DND-41 (cell line): ENCODE results near the gene CEP164.

Experiments
- ATAC-seq: fragments of 200-7000 bp; cut with Tn5 transposase; 3 replicates; pipeline ENCODE4 v1.9.1; 2021; ENCODE audit warnings: low read depth; ENCODE audit not compliant: insufficient read depth
- DNase-seq: peaks from one replicate; pipeline ENCODE4 v3.0.0-alpha.2; 2020
- H2AFZ ChIP-seq: 2 replicates; pipeline ENCODE4 v1.6.0; 2012; ENCODE audit warnings: low read depth, low read length
- H3K27ac ChIP-seq: 2 replicates; pipeline ENCODE4 v1.5.1; 2012; ENCODE audit warnings: low read length, inconsistent platforms
- H3K27me3 ChIP-seq: fragments of 200-600 bp; sonication (generic); 2 replicates; pipeline ENCODE4 v1.6.0; 2012; ENCODE audit warnings: low read length, mild to moderate bottlenecking, inconsistent platforms; ENCODE audit not compliant: insufficient read depth, poor library complexity
- H3K36me3 ChIP-seq: 2 replicates; pipeline ENCODE4 v1.5.1; 2012; ENCODE audit warnings: low read length, inconsistent platforms; ENCODE audit not compliant: insufficient read depth
- H3K4me1 ChIP-seq: 2 replicates; pipeline ENCODE4 v1.5.1; 2012; ENCODE audit warnings: mild to moderate bottlenecking, low read length; ENCODE audit not compliant: insufficient read depth
- H3K4me2 ChIP-seq: 2 replicates; pipeline ENCODE4 v1.6.0; 2012; ENCODE audit warnings: mild to moderate bottlenecking, moderate library complexity, low read length, inconsistent platforms; ENCODE audit not compliant: insufficient read depth
- H3K4me3 ChIP-seq, 2 experiments: fragments of 200-600 bp in 1 of 2; shearing (Covaris generic) in 1 of 2; 2 replicates each; pipeline ENCODE4 v1.5.1; 2012 to 2016; ENCODE audit warnings: inconsistent platforms in 2 of 2, low read length in 2 of 2, mild to moderate bottlenecking in 2 of 2, low read depth in 1 of 2, moderate library complexity in 1 of 2
- H3K79me2 ChIP-seq: 2 replicates; pipeline ENCODE4 v1.6.0; 2012; ENCODE audit warnings: low read length, inconsistent platforms; ENCODE audit not compliant: insufficient read depth
- H3K9ac ChIP-seq: 2 replicates; pipeline ENCODE4 v1.6.0; 2012; ENCODE audit warnings: low read depth, mild to moderate bottlenecking, inconsistent platforms, low read length, moderate library complexity
- H3K9me3 ChIP-seq: 2 replicates; pipeline ENCODE4 v1.5.1; 2012; ENCODE audit warnings: low read length, moderate library complexity, mild to moderate bottlenecking, inconsistent platforms; ENCODE audit not compliant: insufficient read depth, severe bottlenecking
- H4K20me1 ChIP-seq: 2 replicates; pipeline ENCODE4 v1.6.0; 2012; ENCODE audit warnings: low read length; ENCODE audit not compliant: insufficient read depth
- EZH2 ChIP-seq: IDR thresholded peaks from 3 replicates; pipeline ENCODE4 v1.6.1; 2012; ENCODE audit warnings: borderline replicate concordance, low read depth, mild to moderate bottlenecking, moderate library complexity, low read length, inconsistent platforms; ENCODE audit not compliant: severe bottlenecking
- TF ChIP-seq, protein P1 (sequence below): IDR thresholded peaks from 2 replicates; pipeline ENCODE4 v1.5.1; 2012; ENCODE audit warnings: borderline replicate concordance, low read length, moderate library complexity, mild to moderate bottlenecking; ENCODE audit not compliant: poor library complexity, severe bottlenecking; ENCODE audit errors: extremely low read depth

The CEP164 gene

DNA sequence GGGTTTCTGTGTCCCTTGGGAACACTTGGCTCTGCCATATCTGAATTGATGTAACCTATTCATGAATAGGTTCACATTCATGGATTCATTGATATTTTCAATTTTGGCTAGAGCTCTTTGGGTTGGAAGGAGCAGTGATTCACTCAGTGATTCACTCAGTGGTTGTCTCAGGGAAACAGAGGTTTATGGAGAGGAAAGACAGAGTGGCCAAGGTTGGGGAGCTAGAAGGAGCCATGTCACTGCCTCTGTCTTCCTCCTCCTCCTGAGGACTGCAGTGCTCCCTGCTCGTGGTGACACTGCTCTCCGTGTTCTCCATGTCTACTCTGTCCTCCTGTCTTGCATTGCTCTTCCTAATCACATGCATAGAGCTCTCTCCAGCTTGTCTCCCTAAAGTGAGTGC lies 17.4 kb downstream of the CEP164 start:
- peaks cover 18% of the 10 kb centered on the region for H3K36me3 ChIP-seq
- no peak for DNase-seq
- H3K4me1 ChIP-seq: no peaks in the 10 kb centered on the region

DNA sequence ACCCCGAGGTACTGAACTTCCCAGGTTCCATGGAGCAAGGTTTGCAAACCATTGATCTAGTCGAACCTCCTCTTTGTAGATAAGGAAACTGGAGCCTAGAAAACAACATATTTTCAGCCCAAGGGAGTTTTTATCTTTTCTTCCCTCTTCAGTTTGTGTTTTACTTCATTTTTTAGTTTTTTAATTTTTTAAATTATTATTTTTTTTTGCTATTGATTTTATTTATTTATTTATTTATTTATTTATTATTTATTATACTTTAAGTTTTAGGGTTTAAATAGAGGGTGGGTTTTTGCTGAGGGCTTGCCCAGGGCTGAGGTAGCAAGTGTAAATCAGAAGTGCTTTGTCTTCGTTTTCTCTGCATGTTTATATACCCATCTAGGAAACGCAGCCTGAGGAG lies 26.9 kb downstream of the CEP164 start:
- DNase-seq (no peak), ATAC-seq (no peak)
- H4K20me1 ChIP-seq: no peaks in the 10 kb centered on the region
- H3K9me3 ChIP-seq: no peaks in the 10 kb centered on the region
- no peaks in the 10 kb centered on the region for H3K79me2 ChIP-seq
- no peaks in the 10 kb centered on the region for H3K4me1 ChIP-seq
- TF ChIP-seq EZH2: no peak
- TF ChIP-seq, protein P1, sequence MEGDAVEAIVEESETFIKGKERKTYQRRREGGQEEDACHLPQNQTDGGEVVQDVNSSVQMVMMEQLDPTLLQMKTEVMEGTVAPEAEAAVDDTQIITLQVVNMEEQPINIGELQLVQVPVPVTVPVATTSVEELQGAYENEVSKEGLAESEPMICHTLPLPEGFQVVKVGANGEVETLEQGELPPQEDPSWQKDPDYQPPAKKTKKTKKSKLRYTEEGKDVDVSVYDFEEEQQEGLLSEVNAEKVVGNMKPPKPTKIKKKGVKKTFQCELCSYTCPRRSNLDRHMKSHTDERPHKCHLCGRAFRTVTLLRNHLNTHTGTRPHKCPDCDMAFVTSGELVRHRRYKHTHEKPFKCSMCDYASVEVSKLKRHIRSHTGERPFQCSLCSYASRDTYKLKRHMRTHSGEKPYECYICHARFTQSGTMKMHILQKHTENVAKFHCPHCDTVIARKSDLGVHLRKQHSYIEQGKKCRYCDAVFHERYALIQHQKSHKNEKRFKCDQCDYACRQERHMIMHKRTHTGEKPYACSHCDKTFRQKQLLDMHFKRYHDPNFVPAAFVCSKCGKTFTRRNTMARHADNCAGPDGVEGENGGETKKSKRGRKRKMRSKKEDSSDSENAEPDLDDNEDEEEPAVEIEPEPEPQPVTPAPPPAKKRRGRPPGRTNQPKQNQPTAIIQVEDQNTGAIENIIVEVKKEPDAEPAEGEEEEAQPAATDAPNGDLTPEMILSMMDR: no peak
- H3K9ac ChIP-seq: no peak overlapping the region
- no peak overlapping the region for H3K4me2 ChIP-seq
- peaks cover 21% of the 10 kb centered on the region for H3K36me3 ChIP-seq
- H3K4me3 ChIP-seq: no peak overlapping the region
- no peaks in the 10 kb centered on the region for H3K27me3 ChIP-seq
- no peak overlapping the region for H3K27ac ChIP-seq
- H2AFZ ChIP-seq: no peak overlapping the region

More for the DNA sequence above, 17.4 kb downstream of the CEP164 start:
- no peak overlapping the region for H3K9ac ChIP-seq
- ATAC-seq: no peak
- H3K9me3 ChIP-seq: no peaks in the 10 kb centered on the region
- no peaks in the 10 kb centered on the region; the same call in 1 of the 2 replicates for H4K20me1 ChIP-seq
- H3K4me2 ChIP-seq: no peak overlapping the region
- TF ChIP-seq, protein P1: no peak
- no peak for TF ChIP-seq EZH2
- no peak overlapping the region for H3K4me3 ChIP-seq
- H3K27me3 ChIP-seq: no peaks in the 10 kb centered on the region
- H3K27ac ChIP-seq: no peak overlapping the region
- no peaks in the 10 kb centered on the region for H3K79me2 ChIP-seq
- no peak overlapping the region for H2AFZ ChIP-seq

DNA sequence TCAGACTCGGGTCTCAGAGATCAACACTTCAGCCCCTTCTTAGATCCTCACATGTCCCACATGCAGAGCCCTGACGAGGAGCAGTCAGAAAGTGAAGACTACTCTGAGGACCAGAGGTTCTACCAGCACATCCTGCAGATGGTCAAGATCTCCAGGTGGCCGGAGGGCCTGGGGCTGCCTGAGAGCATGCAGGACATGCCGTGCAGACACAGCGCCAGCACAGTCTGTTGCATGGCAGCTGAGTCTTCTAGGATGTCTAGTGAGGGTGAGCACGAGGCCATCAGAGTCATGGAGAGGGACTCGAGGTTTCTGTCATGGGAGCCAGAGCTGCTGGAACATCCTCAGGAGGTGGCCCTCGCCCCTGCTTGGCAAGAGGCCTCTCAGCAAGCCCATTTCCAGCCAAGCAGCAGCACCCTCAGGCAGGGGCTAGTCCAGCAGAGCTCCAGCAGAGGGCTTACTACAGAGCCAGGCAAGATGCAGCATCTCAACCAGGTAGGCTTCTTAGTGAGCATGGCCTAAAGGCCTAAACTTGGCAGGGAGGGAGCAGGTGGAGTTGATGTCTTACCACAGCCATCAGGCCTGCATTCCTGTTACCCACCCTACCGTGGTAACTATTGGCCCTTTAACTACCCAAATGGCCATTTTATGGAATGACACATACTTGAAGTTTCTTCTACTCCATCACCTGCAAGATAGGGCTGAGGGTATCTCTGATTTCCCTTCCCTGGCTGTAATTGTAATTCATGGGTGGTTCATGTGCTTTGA lies 28.7 kb downstream of the CEP164 start:
- no peak for DNase-seq
- Histone ChIP-seq H3K9me3 (no peaks in the 10 kb centered on the region), H3K27ac (no peak overlapping the region), H3K27me3 (no peaks in the 10 kb centered on the region), H3K36me3 (peaks cover 24% of the 10 kb centered on the region), H2AFZ (no peak overlapping the region), H3K9ac (no peak overlapping the region), H3K79me2 (no peaks in the 10 kb centered on the region), H3K4me3 (no peak overlapping the region), H3K4me2 (no peak overlapping the region), H4K20me1 (no peaks in the 10 kb centered on the region), H3K4me1 (no peaks in the 10 kb centered on the region)
- ATAC-seq: no peak
- no peak for TF ChIP-seq EZH2
- TF ChIP-seq, protein P1: no peak
